Embryonic facial prominence (tissue), 1 donor: ENCODE data around the gene GATAD2A.
A peak's percentile ranks its signal among the peaks of the same experiment; 100 is the strongest.
"Not testable (repeated sequence)": the region's sequence is repeated elsewhere in the genome, so short reads cannot be mapped to it uniquely, and the experiment has no call there.

Source experiments
- DNase-seq: peaks from one replicate; pipeline ENCODE4 v3.0.0-alpha.2; 2016; ENCODE audit errors: extremely low spot score

The GATAD2A gene, protein sequence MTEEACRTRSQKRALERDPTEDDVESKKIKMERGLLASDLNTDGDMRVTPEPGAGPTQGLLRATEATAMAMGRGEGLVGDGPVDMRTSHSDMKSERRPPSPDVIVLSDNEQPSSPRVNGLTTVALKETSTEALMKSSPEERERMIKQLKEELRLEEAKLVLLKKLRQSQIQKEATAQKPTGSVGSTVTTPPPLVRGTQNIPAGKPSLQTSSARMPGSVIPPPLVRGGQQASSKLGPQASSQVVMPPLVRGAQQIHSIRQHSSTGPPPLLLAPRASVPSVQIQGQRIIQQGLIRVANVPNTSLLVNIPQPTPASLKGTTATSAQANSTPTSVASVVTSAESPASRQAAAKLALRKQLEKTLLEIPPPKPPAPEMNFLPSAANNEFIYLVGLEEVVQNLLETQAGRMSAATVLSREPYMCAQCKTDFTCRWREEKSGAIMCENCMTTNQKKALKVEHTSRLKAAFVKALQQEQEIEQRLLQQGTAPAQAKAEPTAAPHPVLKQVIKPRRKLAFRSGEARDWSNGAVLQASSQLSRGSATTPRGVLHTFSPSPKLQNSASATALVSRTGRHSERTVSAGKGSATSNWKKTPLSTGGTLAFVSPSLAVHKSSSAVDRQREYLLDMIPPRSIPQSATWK

DNA sequence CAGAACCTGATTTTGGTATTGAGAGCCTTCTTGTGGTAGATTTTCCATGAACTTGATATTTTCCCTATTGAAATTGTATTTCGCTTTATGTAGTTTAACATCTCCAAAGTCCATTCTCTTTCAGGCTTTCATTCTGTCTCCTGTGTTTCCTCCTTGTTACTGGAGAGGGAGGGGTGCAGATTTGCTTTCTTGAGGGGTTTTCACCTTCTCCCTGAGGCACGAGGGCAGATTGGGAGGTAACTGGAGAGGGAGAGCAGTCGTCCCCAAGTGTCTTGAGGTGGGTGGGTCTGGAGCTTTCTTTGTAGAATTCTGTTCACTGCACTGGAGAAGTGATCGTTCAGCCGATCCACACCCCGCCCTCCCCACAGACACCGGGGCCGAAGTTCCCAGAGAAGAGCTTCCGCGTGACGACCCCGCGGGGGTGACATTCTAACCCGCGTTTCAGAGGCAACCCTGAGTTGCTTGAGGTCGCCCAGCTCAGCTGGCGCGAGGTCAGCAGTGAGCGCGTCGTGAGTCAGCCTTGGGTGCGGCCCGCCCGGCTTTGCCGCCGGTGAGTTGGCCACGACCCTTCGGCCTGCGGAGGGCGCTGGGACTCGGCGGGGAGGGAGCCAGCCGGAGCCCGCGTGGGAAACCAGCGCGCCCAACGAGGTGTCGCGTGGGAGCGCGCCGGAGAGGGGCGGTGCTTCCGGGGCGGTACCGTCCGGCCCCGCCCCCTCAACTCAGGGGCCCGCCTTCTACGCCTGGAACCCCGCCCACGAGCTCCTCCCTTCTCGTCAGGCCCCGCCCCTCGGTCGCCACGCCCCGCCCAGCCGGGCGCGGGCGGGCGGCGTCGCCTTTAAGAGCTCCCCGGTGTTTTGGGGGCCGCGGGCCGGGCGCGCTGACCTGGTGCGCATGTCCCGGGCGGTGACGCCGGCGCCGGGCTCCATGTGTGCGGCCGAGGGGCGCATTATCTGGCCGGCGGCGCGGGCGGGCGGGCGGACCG lies at the start of gene GATAD2A:
Gene GATAD2A, plus strand, starts transcription at position 797 of the 982 bp plus-strand sequence. CDS start 59,671 bp downstream, outside the sequence.
- DNase-seq: peak; percentile 80

DNA sequence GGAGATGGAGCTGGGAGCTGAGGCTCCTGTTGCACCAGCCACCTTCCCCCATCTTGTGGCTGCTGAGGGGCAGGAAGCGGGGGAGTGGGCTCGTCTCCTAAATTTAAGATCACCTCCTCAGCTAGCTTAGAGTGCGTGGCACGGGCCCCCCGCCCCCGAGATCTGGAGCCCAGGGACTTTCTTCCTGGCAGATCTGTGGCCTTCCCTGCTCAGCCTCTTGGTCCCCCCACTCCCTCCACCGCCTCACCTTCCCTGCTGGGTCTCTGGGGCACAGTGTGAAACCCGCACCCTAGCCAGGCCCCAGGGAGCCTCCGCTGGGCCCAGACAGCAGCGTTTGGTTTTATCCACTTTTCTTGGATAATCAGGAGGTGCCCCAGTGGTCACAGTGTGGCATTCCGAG lies 49.0 kb upstream of the GATAD2A start:
- DNase-seq: no peak

DNA sequence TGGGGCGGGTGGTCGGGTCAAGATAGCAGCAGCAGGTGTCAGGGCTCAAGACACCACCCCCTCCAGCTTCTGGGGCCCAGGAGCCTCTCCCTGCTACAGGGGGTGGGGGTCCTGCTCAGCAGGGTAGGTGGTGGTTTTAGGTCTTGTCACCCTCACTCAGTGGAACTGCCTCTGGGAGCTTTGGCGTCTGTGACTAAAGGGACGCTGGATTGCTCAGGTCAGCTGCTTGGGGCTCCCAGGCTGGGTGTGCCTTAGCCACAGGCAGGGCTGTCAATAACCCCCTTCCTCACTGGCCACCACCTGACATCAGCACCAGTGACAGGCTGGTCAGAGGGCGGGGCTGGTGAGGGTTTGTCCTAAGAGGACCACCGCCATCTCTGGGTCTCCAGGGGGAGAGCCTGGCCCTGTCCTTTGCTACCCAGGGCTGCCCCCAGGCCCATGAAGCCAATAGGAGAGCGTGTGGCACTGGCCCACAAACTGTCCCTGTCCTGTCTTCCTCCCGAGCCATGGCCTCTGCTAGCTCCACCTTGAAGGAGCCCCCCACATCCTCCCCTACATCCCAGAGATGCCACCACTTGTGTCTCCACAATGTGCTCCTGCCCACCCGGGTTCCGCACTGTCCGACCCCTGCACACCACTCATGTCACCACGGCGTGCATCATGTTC lies 48.4 kb upstream of the GATAD2A start:
- DNase-seq: no peak

DNA sequence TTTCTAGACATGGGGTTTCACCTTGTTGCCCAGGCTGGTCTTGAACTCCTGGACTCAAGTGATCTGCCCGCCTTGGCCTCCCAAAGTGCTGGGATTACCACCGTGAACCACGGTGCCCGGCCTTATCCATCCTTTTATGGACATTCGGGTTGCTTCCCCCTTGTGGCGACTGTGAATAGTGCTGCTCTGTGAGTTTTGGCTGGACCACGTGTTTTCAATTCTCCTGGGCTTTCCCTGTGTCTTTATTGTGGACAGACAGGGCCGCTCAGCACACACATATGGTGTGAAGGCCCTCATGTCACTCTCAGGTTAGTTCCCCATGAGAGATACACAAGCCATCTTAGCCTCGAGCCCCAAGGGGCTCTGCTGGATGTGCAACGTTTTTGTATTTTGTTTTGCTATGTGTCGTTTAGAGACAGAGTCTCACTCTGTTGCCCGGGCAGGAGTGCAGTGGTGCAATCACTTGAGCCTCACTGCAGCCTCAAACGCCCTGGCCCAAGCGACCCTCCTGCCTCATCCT lies 44.3 kb upstream of the GATAD2A start:
- no peak for DNase-seq

DNA sequence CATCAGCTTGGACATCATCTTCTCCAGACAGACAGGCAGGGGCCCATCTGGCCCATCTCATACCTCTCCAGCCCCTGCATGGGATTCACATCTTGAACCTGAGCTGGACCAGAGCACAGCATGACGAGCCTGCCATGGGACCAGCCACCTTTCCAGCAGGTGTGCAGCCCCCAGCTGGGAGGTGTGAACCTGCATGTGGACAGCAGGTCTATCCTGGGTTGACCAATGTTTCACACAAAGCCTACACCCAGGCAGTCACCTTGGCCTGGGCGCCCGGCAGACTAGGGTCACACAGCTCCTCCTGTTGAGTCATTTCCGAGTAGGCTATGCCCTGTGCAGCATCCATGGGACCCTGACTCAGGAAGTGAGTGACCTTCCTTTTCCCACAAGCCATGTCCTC lies 43.4 kb upstream of the GATAD2A start:
- no peak for DNase-seq

DNA sequence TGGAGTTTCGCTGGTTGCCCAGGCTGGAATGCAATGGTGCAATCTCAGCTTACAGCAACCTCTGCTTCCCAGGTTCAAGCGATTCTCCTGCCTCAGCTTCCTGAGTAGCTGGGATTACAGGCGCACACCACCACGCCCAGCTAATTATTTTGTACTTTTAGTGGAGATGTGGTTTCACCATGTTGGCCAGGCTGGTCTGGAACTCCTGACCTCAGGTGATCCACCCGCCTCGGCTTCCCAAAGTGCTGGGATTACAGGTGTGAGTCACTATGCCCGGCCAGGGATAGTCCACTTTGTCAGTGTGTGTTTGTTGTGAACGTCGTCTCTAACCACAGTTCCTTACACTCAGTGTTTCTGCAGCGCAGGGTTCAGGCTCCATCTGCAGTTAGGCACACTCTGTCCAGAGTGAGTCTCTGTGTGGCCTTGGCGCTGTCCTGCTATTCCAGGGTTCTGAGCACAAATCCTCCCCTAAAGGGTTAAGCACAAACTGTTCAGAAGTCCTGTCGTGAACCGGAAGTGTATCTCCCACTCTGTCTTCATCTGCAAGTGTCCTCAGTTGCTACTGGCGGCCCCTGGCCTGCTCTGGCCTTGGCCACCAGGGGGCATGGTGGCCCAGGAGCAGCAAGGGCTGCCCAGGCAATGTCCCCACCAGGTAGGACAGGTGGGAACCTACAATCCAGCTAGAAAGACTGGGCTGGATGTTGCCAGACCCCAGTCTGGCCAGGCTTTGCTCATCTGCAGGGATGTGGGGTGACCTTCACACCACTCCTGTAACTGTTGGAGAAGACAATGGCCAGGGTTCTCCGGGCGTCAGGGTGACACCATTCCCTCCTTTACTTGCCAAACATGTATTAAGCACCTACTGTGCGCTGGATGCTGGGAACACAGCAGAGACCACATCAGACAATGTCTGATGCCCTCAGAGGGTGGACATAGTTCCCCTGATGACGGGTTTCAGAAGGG lies 38.8 kb upstream of the GATAD2A start:
- no peak for DNase-seq

DNA sequence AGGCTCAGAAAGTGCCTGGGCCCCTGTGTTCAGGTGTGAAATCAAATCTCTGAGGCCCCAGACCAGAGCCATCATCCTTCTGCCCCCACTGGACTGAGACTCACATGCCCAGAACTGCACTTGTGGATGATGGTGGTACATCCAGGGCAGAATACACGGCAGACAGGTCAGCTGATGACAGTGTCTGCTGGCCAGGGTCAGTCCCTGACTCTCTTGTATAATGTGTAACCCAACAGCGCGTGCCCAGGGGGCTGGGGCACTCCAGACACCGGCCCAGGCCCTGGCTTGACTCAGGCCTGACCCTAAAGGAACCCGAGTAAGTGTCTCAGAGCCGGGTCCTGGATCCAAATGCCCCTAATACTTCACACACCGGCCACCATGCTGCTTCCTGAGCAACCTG lies 37.4 kb upstream of the GATAD2A start:
- no peak for DNase-seq

DNA sequence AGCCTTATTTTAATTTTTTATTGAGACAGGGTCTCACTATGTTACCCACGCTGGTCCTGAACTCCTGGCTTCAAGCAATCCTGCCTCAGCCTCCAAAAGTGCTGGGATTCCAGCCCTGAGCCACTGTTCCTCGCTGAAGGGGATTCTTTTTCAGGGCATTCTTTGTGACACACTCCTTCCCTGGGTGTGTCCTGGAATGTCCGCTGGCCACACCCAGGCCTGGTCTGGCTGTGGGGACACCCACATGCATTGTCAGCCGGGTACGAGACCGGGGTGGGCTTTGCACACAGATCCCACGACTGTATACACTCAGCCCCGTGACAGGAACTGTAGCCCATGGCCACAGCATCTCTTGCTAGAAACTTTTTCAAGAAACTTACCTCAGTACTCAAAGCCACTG lies 34.4 kb upstream of the GATAD2A start:
- no peak for DNase-seq

DNA sequence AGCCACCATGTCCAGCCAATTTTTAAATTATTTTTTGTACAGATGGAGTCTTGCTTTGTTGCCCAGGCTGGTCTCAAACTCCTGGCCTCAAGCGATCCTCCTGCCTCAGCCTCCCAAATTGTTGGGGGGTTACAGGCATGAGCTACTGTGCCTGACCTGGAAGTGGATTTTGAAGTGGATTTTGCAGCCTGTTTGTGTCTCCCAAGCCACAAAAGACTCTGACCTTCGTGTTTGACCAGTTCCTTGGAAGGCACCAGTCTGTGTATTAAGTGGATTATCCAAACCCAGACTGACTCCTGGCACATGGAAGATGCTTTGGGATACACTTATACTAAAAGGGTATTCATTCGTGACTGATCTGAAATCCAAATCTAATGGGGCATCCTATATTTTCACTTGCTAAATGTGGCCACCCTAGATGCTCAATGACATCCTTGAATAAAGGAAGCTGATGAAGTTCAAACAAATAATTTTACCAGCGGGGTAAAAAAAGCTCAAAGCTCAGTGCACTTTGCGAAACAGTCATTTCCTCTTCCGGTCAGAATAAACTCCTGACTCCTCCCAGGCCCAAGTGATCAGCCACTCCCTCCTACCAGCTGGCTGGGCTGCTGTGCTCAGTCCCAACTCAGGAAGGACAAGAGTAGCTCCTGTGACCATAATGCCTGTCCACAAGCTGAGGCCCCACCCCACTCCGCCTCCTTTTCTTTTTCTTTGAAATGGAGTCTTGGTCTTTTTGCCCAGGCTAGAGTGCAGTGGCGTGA lies 32.6 kb upstream of the GATAD2A start:
- DNase-seq: no peak

DNA sequence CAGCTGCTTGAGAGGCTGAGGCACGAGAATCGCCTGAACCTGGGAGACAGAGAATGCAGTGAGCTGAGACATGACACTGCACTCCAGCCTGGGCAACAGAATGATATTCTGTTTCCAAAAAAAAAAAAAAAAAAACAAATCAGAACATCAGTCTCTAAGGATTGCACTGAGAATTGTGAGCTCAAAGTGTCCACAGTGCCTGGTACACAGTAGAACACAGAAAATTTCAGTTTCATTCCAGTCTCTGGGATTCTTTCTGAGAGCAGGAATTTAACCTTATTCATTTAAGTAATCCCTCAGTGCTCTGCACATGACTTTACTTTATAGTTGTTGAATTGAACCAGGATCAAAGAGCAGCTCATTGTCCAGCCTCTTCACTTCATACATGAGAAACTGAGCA lies 25.9 kb upstream of the GATAD2A start:
- DNase-seq: no peak

DNA sequence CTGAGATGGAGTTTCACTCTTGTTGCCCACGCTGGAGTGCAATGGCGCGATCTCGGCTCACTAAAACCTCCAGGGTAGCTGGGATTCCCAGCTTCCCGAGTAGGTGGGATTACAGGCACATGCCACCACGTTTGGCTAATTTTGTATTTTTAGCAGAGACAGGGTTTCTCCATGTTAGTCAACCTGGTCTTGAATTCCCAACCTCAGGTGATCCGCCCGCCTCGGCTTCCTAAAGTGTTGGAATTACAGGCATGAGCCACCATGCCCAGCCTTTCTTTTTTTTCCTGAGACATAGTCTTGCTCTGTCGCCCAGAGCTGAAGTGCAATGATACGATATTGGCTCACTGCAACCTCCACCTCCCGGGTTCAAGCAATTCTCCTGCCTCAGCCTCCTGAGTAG lies 25.2 kb upstream of the GATAD2A start:
- DNase-seq: not testable (repeated sequence)

DNA sequence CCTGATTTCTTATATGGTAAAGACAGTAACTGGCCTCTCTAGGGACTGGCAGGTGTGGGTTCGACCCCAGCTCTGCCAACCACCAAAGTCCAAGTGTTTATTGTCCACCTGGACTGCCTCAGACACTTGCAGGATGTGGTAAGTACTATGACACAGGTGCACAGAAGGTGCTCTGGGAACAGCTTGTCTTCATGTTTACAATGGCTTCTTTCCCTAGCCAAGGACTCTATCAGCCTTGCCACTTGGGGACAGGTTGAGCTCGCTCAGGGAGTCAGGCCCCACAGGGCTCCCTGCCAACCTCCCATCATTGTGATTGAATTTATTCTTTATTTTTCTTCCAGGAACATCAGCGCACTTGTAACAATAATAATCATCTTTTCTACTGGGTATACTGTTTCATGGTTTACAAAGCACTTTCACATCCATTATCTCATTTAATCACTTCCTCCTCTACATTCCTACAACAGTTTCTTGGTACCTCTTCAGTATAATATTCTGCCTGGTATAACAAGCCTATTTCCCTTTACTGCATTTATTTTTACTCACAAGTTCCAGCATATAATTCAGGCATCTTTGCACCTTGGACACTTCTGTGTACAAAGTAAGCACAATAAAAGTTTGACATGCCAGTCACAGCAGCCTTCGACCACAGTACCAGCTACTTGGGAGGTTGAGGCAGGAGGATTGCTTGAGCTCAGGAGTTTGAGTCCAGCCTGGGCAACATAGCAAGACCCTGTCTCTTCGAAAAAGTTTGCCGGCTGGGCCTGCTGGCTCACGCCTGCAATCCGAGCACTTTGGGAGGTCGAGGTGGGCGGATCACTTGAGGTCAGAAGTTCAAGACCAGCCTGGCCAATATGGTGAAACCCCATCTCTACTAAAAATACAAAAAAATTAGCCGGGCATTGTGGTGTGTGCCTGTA lies 24.2 kb upstream of the GATAD2A start:
- no peak for DNase-seq

DNA sequence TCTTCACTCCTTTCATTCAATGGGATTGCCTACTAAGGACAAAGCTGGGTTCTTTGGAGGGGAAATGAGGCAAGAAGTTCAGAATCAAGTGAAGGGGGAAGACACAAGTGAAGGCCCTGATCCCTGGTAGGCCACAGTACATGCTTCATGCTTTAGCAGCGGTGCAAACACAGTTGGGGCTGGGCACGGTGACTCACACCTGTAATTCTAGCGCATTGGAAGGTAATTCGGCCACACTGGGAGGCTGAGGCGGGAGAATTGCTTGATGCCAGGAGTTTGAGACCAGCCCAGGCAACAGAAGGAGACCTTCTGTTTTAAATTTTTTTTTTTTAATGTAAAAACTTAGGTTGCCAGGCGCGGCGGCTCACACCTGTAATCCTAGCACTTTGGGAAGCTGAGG lies 23.4 kb upstream of the GATAD2A start:
- DNase-seq: no peak

DNA sequence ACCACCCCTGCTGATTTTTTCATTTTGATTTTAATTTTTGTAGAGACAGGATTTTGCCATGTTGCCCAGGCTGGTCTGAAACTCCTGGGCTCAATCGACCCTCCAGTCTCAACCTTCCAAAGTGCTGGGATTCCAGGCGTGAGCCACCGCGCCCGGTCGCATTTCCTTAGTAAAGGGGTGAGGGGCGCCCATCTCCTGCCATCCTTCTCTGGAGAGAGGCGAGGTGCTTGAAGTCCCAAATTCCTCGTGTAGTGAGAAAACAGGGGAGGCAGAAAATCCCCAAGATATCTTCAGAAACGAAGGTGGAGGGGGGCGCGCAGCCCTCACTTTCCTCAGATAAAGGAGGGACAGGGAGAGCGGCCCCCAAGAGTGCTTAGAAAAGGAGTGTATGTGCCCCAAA lies 21.0 kb upstream of the GATAD2A start:
- no peak for DNase-seq

DNA sequence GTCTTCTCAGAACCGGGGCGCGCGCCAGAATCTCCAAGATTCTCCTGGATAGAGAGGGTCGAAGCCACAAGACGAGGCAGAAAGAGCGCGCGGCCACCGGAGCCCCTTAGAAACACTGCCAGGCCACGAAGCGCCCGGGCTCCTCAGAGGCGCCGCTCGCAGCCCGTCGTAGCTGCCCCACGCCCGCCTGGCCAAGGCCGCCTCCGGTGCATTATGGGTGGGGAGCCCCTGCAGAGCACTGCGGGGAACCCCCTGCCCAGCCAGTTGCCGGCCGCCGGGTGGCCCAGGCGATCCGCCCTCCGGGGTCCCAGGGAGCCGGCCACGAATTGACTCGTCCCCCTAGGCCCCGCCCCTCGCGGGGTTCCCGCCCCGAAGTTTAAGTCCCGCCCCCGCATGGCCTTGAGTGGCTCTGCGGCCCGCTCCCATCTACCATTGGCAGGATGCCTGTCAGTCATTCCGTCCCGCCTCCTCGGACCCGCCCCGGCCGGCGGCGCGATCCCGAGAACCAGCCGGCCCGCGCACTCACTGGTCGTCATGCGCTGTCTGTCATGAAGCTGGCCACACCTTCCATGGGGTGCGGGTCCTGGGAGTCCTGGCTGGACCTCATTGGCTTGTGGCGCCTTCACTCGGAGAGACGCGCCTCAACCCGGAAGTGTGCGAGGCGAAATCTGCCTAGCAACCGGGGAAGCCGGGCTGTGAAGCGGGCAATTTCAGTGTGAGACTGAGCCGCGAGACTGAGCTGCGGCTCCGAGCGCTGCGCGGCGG lies 20.2 kb upstream of the GATAD2A start:
- peak; percentile 98 for DNase-seq

DNA sequence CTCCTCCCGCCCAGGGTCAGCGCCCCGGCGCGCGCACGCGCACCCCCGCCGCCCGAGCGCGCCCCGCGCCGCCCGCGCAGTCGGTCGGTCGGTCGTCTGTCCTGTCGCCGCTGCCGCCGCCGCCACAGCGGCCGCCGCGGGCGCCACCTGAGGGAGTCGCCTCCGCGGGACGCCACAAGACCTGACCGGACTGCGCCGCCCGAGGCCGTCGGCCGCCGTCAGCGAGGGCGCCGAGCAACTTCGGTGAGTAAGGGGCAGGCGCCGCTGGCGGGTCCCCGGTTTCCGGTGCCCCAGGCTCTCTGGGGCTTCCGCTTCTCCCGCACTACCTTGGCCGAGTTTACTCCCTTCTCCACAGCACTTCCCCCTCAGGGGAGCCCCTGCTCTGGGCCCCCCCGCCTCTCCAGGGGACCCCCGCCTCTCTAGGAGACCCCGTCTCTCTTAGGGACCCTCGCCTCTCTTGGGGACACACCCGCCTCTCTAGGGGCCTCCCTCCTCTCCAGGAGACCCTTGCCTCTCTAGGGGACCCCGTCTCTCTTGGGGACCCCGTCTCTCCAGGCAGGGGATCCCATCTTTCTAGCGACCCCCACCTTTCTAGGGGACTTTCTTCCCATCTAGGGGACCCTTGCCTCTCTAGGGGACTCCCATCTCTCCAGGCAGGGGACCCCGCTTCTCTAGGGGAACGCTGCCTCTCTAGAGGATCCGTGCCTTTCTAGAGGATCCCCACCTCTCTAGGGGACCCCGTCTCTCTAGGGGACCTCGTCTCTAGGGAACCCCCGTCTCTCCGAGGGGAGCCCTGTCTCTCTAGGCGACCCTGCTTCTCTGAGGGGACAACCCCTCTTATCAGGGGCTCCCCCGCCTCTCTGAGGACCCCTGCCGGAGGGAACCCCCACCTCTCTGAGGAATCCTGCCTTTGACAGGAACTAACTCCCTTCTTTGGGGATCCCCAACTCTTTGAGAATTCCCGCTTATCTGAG lies 19.3 kb upstream of the GATAD2A start:
- DNase-seq: no peak
